Coronary artery (tissue), 2 donors: Measurements from ENCODE around the gene NTN4.

Source experiments
- DNase-seq: peaks from one replicate; pipeline ENCODE4 v3.0.0-alpha.2; 2017; ENCODE audit warnings: low spot score
- H3K27ac ChIP-seq, 2 donors: fragments of 200-600 bp; sonication (generic); one replicate each; pipeline ENCODE4 v1.5.1; 2016 to 2019
- H3K4me3 ChIP-seq: fragments of 200-600 bp; sonication (generic); 2 replicates; pipeline ENCODE4 v1.5.1; 2016; ENCODE audit warnings: mild to moderate bottlenecking, moderate library complexity
- TF ChIP-seq, protein P1 (sequence below): fragments of 200-600 bp; sonication (generic); IDR thresholded peaks from one replicate; pipeline ENCODE4 v1.5.1; 2019; ENCODE audit warnings: antibody characterized with exemption

The NTN4 gene

DNA sequence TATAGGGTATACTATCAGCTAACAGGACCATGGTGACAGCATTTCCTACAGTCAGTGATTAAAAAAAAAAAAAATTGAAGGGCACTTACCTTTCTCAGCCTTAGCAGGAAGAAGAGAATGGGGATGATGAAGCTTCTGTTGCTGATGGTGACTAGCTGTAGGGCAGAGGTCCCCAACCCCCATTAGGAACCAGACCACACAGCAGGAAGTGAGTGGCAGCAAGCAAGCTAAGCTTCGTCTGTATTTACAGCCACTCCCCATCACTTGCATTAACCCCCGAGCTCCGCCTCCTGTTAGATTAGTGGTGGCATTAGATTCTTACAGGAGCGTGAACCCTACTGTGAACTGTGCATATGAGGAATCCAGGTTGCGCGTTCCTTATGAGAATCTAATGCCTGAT, 148.0 kb downstream of the NTN4 start:
- H3K27ac ChIP-seq = no peak overlapping the region
- H3K4me3 ChIP-seq = no peak overlapping the region
- DNase-seq = no peak
- TF ChIP-seq, protein P1, sequence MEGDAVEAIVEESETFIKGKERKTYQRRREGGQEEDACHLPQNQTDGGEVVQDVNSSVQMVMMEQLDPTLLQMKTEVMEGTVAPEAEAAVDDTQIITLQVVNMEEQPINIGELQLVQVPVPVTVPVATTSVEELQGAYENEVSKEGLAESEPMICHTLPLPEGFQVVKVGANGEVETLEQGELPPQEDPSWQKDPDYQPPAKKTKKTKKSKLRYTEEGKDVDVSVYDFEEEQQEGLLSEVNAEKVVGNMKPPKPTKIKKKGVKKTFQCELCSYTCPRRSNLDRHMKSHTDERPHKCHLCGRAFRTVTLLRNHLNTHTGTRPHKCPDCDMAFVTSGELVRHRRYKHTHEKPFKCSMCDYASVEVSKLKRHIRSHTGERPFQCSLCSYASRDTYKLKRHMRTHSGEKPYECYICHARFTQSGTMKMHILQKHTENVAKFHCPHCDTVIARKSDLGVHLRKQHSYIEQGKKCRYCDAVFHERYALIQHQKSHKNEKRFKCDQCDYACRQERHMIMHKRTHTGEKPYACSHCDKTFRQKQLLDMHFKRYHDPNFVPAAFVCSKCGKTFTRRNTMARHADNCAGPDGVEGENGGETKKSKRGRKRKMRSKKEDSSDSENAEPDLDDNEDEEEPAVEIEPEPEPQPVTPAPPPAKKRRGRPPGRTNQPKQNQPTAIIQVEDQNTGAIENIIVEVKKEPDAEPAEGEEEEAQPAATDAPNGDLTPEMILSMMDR = no peak

DNA sequence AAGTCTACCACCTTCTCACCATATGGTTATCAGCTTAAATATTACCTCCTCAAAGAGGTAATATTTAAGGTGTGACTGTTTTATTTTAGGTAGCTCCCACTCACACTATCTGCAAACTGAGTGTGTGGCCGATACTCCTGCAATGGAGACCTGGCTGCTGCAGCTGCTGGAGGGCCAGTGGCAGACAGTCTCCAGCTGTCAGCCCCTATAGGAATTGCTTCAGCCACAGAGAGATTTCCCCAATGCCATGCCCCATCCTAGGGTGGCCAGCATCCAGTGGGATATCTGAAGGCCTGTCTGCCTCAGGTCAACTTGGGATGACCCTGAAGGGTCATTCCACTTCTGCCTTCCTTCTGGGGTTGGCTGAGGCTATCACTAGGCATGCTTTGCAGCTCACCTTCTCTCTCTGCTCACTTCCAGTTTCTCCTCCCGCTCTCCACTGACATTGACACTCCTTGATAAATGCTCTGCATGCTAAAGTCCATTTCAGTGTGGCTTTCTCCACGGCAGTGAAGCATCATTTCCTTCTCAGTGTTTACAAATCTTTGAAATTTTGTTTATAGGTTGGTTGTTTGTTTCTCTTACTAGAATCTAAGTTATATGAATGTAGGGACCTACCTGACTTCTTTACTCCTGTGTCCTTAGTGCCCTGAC, 149.1 kb downstream of the NTN4 start:
- no peak overlapping the region for H3K4me3 ChIP-seq

DNA sequence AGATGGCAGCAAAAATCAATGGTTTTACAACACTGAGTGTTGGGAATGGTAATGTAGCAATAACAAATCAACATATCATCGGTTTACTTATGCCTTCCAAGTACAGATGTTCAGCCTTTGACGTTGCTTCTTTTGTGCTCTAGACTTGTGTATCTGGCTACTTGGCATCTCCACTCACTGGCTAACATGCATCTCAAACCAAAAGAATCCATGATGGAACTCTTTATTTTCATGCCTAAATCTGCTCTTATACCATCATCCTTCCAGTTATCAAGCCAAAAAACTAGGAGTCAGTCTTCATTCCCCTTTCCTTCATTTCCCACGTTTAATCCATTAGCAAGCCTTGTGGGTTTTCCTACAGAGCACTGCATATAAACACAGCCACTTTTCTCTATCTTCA, 150.0 kb downstream of the NTN4 start:
- no peak overlapping the region for H3K27ac ChIP-seq
- TF ChIP-seq, protein P1 = no peak
- DNase-seq = no peak

More for the DNA sequence above, 149.1 kb downstream of the NTN4 start:
- no peak overlapping the region for H3K27ac ChIP-seq
- DNase-seq = no peak
- TF ChIP-seq, protein P1 = no peak

DNA sequence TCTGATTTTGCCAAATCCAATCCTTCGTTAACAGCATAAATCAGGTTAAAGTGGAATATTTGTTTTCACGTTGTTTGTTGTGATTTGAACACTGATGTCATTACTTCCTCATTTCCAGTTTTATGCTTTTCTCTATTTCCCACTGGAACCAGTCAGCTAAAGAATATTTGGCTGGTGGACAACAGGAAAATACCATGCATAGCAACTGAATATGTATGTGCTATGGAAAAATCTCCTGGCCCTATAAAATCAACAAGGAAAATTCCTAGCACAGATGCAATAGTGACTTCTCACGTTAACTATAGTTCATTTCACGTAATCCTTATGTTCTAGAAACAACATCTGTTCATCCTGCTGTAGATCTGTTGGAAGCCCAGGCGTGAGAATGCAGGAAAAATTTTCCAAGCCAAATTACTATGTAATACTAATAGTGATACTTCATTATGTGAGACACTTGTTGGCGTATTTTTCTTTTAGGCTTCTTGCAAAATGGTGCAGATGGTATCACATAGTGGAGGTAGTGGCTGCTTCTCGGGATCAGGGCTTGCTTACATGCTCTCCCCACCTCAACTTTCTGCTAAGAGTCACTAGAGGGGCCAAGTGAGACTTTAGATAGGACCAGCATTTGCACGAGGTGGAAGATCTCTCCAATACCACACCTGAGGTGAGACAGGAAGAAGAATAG, 153.0 kb downstream of the NTN4 start:
- no peak for DNase-seq
- no peak overlapping the region for H3K27ac ChIP-seq
- TF ChIP-seq, protein P1 = no peak
- no peak overlapping the region for H3K4me3 ChIP-seq

More for the DNA sequence above, 150.0 kb downstream of the NTN4 start:
- H3K4me3 ChIP-seq = no peak overlapping the region

DNA sequence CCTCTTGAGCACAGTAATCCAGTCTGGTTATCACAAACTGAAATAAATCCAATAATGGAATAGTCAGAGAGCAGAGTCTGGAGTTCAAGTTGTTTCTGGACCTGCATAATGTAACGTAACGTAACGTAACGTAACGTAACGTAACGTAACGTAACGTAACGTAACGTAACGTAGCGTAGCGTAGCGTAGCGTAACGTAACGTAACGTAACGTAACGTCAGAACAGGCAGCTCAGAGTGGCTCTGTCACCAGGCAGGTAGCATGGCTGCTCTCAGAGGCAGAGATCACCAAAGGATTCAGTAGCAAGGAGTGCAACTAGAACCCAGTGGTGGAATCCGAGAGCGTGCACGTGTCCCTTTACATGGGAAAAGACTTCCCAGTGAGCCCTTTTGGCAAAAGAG, 153.6 kb downstream of the NTN4 start:
- Histone ChIP-seq H3K4me3 (no peak overlapping the region), H3K27ac (no peak overlapping the region)
- DNase-seq = no peak
- TF ChIP-seq, protein P1 = no peak

DNA sequence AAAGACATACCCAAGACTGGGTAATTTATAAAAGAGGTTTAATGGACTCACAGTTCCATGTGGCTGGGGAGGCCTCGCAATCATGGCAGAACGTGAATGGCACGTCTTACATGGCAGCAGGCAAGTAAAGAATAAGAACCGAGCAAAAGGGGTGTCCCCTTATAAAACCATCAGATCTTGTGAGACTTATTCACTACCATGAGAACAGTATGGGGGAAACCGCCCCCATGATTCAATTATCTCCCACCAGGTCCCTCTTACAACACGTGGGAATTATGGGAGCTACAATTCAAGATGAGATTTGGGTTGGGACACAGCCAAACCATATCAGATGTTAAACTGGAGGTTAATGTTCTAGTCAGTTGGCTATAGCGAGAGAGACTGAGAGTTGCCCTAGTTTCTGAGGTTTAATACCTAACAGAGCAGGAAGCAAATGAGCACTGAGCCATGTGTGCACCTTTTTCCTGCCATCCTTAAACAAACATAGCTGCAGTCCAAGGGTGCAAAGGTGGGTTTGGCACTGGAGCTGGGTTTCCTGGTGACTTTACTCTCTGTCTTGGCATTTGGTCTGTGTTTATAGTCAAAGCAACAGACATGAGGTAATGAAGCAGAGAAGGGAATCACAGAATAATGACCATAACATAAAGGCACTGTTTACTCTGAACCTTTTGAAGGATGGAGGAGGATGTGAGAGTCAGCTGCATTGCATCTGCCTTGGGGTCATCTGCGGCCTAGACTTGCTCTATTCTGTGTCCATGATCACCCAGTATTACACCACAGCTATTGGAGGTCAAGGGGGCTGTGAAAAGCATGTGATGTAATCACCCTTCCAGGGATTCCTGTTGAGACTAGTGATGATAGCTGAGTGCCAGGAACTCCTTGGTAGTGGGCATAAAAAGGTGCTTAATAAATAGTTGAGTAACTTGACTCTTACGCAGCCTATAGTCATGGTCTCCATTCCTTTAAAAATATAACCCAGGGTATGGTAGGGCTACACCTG, 155.6 kb downstream of the NTN4 start:
- Histone ChIP-seq H3K27ac (no peak overlapping the region), H3K4me3 (no peak overlapping the region)
- DNase-seq = no peak
- TF ChIP-seq, protein P1 = no peak
